ENCODE results near the gene PHF8.
A peak's percentile ranks its signal among the peaks of the same experiment; 100 is the strongest.

The PHF8 gene

GRCh38 chrX:54042609-54043021 lies 1.7 kb downstream of the PHF8 start:
- in situ Hi-C loops (cut with MboI; ENCODE audit: low pct_unique_long_range_greater_than_20kb, low sequenced_read_pairs, unreplicated experiment), result no loop called here
- DNase-seq (ENCODE audit: low spot score), result peak; percentile 42
- peak; percentile 15 for TF ChIP-seq CTCF (IDR thresholded peaks at IDR 0.05; ENCODE audit: extremely low read depth, insufficient read depth, missing control alignments)

- TF ChIP-seq CTCF (IDR thresholded peaks at IDR 0.05; ENCODE audit: extremely low read depth, insufficient read depth, missing control alignments), result no peak
- in situ Hi-C loops (cut with MboI; ENCODE audit: low pct_unique_long_range_greater_than_20kb, low sequenced_read_pairs, unreplicated experiment), result no loop called here
- no peak for DNase-seq (ENCODE audit: low spot score)
These were observed 13.9 kb downstream of the PHF8 start for GRCh38 chrX:54030329-54030728.

- no peak for DNase-seq (ENCODE audit: low spot score)
- in situ Hi-C loops (cut with MboI; ENCODE audit: low pct_unique_long_range_greater_than_20kb, low sequenced_read_pairs, unreplicated experiment), result no loop called here
- TF ChIP-seq CTCF (IDR thresholded peaks at IDR 0.05; ENCODE audit: extremely low read depth, insufficient read depth, missing control alignments), result no peak
These were observed 14.6 kb downstream of the PHF8 start for GRCh38 chrX:54029529-54030143.

GRCh38 chrX:54024350-54024749 lies 19.9 kb downstream of the PHF8 start:
- no peak for DNase-seq (ENCODE audit: low spot score)
- no peak for TF ChIP-seq CTCF (IDR thresholded peaks at IDR 0.05; ENCODE audit: extremely low read depth, insufficient read depth, missing control alignments)
- in situ Hi-C loops (cut with MboI; ENCODE audit: low pct_unique_long_range_greater_than_20kb, low sequenced_read_pairs, unreplicated experiment), result no loop called here

GRCh38 chrX:54012830-54013500 lies 31.3 kb downstream of the PHF8 start:
- no peak for TF ChIP-seq CTCF (IDR thresholded peaks at IDR 0.05; ENCODE audit: extremely low read depth, insufficient read depth, missing control alignments)
- in situ Hi-C loops (cut with MboI; ENCODE audit: low pct_unique_long_range_greater_than_20kb, low sequenced_read_pairs, unreplicated experiment), result no loop called here
- DNase-seq (ENCODE audit: low spot score), result no peak

GRCh38 chrX:54007682-54008081 lies 36.6 kb downstream of the PHF8 start:
- DNase-seq (ENCODE audit: low spot score), result no peak
- TF ChIP-seq CTCF (IDR thresholded peaks at IDR 0.05; ENCODE audit: extremely low read depth, insufficient read depth, missing control alignments), result no peak
- in situ Hi-C loops (cut with MboI; ENCODE audit: low pct_unique_long_range_greater_than_20kb, low sequenced_read_pairs, unreplicated experiment), result no loop called here
